ENCODE results near the gene DNAJC25.

The DNAJC25 gene

GRCh38 chr9:111648066-111648465 is 16.9 kb downstream of the DNAJC25 start:
- in situ Hi-C loops (cut with MboI; ENCODE audit: low pct_unique_long_range_greater_than_20kb, low sequenced_read_pairs, unreplicated experiment), result no loop called here
- DNase-seq (ENCODE audit: low spot score), result no peak

GRCh38 chr9:111649016-111649415 is 17.9 kb downstream of the DNAJC25 start:
- DNase-seq (ENCODE audit: low spot score), result no peak
- in situ Hi-C loops (cut with MboI; ENCODE audit: low pct_unique_long_range_greater_than_20kb, low sequenced_read_pairs, unreplicated experiment), result no loop called here

More at GRCh38 chr9:111648066-111648465, 16.9 kb downstream of the DNAJC25 start:
- no peak for TF ChIP-seq CTCF (IDR thresholded peaks at IDR 0.05; ENCODE audit: extremely low read depth, insufficient read depth, missing control alignments)

GRCh38 chr9:111657051-111657450 is 25.9 kb downstream of the DNAJC25 start:
- TF ChIP-seq CTCF (IDR thresholded peaks at IDR 0.05; ENCODE audit: extremely low read depth, insufficient read depth, missing control alignments), result no peak
- in situ Hi-C loops (cut with MboI; ENCODE audit: low pct_unique_long_range_greater_than_20kb, low sequenced_read_pairs, unreplicated experiment), result no loop called here
- no peak for DNase-seq (ENCODE audit: low spot score)

More at GRCh38 chr9:111649016-111649415, 17.9 kb downstream of the DNAJC25 start:
- TF ChIP-seq CTCF (IDR thresholded peaks at IDR 0.05; ENCODE audit: extremely low read depth, insufficient read depth, missing control alignments), result no peak

GRCh38 chr9:111658943-111659342 is 27.8 kb downstream of the DNAJC25 start:
- no peak for TF ChIP-seq CTCF (IDR thresholded peaks at IDR 0.05; ENCODE audit: extremely low read depth, insufficient read depth, missing control alignments)
- DNase-seq (ENCODE audit: low spot score), result no peak
- in situ Hi-C loops (cut with MboI; ENCODE audit: low pct_unique_long_range_greater_than_20kb, low sequenced_read_pairs, unreplicated experiment), result no loop called here

DNA sequence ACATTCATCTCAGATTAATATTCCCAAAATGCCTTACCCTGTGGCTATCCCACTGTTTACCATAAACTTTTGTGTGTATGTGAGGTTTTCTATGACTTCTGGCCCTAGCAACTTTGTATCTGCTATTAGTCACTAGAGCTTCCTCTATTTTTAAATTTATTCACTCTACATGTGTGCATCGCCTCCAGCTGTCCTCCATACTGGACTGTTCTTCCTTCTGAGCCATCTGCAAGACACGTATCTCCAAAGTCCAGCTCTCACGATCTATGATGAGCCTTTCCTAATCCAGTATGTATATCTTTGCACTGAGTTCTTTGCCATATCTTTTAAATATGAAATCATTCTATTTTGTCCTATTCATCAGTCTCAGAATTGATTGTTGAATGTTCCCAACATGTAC is 28.6 kb downstream of the DNAJC25 start:
- in situ Hi-C loops (cut with MboI; ENCODE audit: low pct_unique_long_range_greater_than_20kb, low sequenced_read_pairs, unreplicated experiment), result no loop called here
- DNase-seq (ENCODE audit: low spot score), result no peak
- no peak for TF ChIP-seq CTCF (IDR thresholded peaks at IDR 0.05; ENCODE audit: extremely low read depth, insufficient read depth, missing control alignments)

GRCh38 chr9:111661150-111661801 is 30.1 kb downstream of the DNAJC25 start, which contains the start of gene GNG10:
Gene GNG10, plus strand, starts transcription at chr9:111661605. Its CDS starts 30 bp downstream, at chr9:111661635.
- DNase-seq (ENCODE audit: low spot score), result peak; percentile 93
- no peak for TF ChIP-seq CTCF (IDR thresholded peaks at IDR 0.05; ENCODE audit: extremely low read depth, insufficient read depth, missing control alignments)
- in situ Hi-C loops (cut with MboI; ENCODE audit: low pct_unique_long_range_greater_than_20kb, low sequenced_read_pairs, unreplicated experiment), result no loop called here
